Mucosa of rectum (tissue), 2 donors: ENCODE results near the gene SKI.

Experiments
- H3K27ac ChIP-seq, 2 donors: one replicate each; pipeline ENCODE4 v1.7.0; 2013; ENCODE audit warnings: inconsistent platforms in 2 of 2, low read depth in 2 of 2, low read length in 2 of 2
- H3K27me3 ChIP-seq, 2 donors: one replicate each; pipeline ENCODE4 v1.7.0; 2013; ENCODE audit warnings: low read length in 2 of 2; ENCODE audit not compliant: control insufficient read depth in 2 of 2, insufficient read depth in 2 of 2
- H3K36me3 ChIP-seq, 2 donors: one replicate each; pipeline ENCODE4 v1.7.0; 2013; ENCODE audit warnings: low read length in 2 of 2; ENCODE audit not compliant: control insufficient read depth in 2 of 2, insufficient read depth in 2 of 2
- H3K4me1 ChIP-seq, 2 donors: one replicate each; pipeline ENCODE4 v1.7.0; 2013; ENCODE audit warnings: low read length in 2 of 2, mild to moderate bottlenecking in 1 of 2; ENCODE audit not compliant: control insufficient read depth in 2 of 2, insufficient read depth in 2 of 2
- H3K4me3 ChIP-seq, 2 donors: one replicate each; pipeline ENCODE4 v1.7.0; 2013; ENCODE audit warnings: low read length in 2 of 2
- H3K9ac ChIP-seq, 2 donors: one replicate each; pipeline ENCODE4 v1.7.0; 2013; ENCODE audit warnings: low read length in 2 of 2, low read depth in 1 of 2, mild to moderate bottlenecking in 1 of 2
- H3K9me3 ChIP-seq, 2 donors: one replicate each; pipeline ENCODE4 v1.7.0; 2013; ENCODE audit warnings: low read length in 2 of 2; ENCODE audit not compliant: control insufficient read depth in 2 of 2
- donor health status: healthy.
- donor health status: Normal muscosa, but diverticular disease.

Gene SKI

DNA sequence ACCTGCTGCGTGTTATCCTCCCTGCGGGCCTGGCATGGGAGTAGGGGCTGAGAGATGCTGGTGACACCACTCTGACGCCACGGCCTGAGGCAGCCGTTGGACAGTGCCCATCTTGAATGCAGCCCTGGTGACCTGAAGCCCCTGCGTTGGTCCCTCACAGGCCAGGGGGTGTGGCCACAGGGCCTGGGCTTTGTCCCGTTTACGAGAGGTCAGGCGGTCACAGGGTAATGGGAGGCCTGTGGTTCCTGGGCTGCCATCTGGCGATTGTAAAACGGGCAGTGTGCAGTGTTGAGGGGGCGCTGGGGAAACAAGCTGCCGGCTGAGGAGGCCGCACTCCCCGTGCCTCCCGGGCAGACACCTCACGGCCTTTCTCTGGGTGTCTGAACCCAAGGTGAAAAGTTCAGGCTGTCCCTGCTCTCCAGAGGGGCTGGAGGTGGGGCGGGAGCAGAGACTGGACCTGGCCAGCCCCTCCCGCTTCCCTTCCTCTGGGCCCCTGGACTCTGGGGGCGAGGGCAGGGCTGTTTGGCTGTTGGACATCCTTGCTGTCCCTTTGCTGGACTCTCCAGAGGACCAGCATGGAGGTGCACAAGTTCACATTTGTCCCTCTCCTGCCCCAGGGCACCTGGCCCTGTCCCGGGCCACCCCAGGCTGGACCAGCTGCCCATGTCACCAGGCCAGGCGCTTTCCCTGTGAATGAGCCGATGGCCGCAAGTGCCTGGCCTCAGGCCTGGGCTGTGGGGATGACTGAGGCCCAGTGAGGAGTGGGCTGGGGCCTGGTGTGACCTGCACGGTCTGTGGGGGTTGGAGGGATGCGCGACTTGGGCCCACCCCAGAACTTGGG is 42.4 kb downstream of the SKI start:
- H3K4me1 ChIP-seq, result peaks cover 37 to 45% of the 10 kb centered on the region in 2 donors
- no peaks in the 10 kb centered on the region for H3K27me3 ChIP-seq
- no peak overlapping the region for H3K9ac ChIP-seq
- H3K27ac ChIP-seq, result peak overlapping the region in 1 of 2 donors; percentile 4
- H3K9me3 ChIP-seq, result no peaks in the 10 kb centered on the region
- H3K36me3 ChIP-seq, result no peaks in the 10 kb centered on the region
- no peak overlapping the region for H3K4me3 ChIP-seq

GRCh38 chr1:2271211-2271721 is 43.1 kb downstream of the SKI start:
- no peak overlapping the region for H3K27ac ChIP-seq
- no peaks in the 10 kb centered on the region for H3K36me3 ChIP-seq
- H3K4me1 ChIP-seq, result peaks cover 44 to 45% of the 10 kb centered on the region in 2 donors
- H3K9me3 ChIP-seq, result no peaks in the 10 kb centered on the region
- H3K9ac ChIP-seq, result no peak overlapping the region
- H3K27me3 ChIP-seq, result no peaks in the 10 kb centered on the region
- H3K4me3 ChIP-seq, result no peak overlapping the region

DNA sequence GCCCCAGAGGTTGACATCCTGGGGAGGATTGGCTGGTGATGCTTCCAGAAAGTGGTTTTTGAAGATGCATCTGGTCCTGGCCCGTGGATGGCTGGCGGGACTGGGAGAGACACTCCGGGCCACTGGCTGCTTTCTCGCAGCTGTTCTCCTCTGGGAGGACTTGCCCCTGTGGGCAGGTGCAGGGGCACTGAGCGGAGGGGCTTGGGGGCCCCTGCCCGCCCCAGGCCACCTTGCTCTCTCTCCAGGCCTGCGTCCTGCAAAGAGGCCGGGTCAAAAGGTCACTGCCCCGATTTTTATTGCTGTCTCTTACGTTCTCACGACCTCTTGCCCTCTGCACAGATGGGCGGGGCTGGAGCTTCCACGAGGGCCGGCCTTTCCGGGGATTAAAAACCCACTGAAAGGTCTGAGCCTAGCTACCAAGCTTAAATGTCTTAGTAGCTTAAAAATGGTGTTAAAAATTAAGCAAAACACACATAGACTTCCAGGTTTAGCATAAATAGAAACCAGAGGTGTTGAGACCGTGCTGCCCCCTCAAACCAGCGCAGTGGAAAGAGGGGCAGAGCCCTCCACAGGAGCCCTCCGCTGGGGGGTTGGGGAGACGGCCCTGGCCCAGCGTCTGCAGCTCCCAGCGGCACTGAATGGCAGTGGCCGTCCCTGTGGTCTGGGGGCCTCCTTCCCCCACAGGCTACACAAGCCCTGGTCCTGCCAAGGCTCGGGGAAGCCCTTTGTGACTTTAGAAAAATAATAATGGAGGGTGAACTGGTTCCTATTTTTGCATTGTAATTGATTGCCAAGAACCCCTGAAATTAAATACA is 43.9 kb downstream of the SKI start:
- peaks cover 45 to 47% of the 10 kb centered on the region in 2 donors for H3K4me1 ChIP-seq
- no peak overlapping the region for H3K9ac ChIP-seq
- H3K27me3 ChIP-seq, result no peaks in the 10 kb centered on the region
- H3K36me3 ChIP-seq, result no peaks in the 10 kb centered on the region
- H3K4me3 ChIP-seq, result no peak overlapping the region
- no peak overlapping the region for H3K27ac ChIP-seq
- no peaks in the 10 kb centered on the region for H3K9me3 ChIP-seq

DNA sequence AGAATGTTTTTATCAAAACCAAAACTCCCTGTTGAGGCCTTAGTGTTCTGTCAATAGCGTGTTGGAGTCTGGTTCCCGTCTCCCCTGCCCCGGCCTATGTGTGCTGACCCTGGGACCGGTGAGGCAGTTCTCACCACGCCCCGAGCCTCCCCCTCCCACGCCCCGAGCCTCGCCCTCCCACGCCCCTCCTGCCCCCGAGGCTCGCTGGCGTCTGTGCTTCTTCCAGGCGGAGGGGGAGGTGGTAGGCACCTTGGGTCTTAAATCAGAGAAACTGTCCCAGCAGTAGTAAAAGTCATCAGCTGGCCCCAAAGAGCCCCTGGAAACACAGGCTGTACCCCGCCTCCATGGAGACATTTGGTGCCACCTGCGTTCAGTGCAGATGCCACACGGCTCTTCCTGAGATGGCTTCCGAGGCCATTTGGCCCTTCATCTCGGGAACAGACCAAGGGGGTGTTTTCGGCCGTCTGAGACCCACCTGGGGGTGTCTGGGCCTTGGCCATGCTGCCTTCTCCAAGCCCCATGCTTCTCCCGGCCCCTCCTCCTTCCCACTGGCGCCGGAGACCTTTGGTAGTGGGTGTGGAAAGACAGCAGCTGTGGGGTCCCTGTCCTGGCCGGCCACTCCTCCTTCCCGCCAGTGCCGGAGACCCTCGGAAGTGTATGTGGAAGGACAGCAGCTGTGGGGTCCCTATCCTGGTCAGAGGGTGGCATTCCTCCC is 44.7 kb downstream of the SKI start:
- no peak overlapping the region for H3K27ac ChIP-seq
- H3K9me3 ChIP-seq, result no peaks in the 10 kb centered on the region
- peaks cover 0 to 4% of the 10 kb centered on the region in 2 donors for H3K36me3 ChIP-seq
- H3K4me3 ChIP-seq, result no peak overlapping the region
- H3K9ac ChIP-seq, result no peak overlapping the region
- no peaks in the 10 kb centered on the region for H3K27me3 ChIP-seq
- peaks cover 42% of the 10 kb centered on the region in 2 donors for H3K4me1 ChIP-seq

GRCh38 chr1:2273401-2274090 is 45.4 kb downstream of the SKI start:
- no peaks in the 10 kb centered on the region for H3K9me3 ChIP-seq
- no peak overlapping the region for H3K9ac ChIP-seq
- peaks cover 43 to 47% of the 10 kb centered on the region in 2 donors for H3K4me1 ChIP-seq
- H3K4me3 ChIP-seq, result no peak overlapping the region
- H3K27ac ChIP-seq, result peak overlapping the region in 1 of 2 donors; percentile 9
- H3K36me3 ChIP-seq, result peaks cover 0 to 4% of the 10 kb centered on the region in 2 donors
- no peaks in the 10 kb centered on the region for H3K27me3 ChIP-seq

DNA sequence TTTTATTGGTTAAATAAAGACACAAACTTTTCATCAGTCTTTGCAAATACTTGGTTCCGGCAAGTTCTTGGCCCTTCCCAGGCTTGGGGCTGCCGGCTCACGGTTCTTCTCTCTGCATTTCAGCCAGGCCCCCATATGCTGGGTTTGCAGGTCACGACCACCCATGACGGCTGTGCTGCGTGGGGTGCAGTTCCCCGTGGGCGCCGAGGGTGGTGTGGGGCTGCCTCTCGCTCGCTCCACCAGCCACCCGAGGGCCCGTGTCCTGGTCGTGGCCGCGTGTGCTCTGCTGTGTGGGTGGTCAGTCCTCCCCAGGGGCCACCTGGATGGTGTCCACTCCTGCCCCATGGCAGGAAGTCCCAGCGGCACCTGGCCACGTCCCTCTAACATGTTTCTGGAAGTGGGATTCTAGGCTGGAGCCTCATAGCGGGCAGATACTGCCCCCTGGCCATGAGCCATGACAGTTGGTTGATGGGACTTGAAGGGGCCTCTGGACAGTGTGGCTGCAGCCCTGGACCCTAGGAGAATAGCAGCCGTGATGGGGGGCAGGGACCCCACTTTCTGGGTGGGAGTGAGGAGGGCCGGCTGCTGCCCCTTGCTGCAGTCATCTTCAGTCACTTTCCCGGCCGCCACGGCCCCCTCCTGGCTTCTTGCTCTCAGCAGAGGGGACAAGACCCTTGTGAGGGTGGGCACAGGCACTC is 46.3 kb downstream of the SKI start:
- peaks cover 0 to 4% of the 10 kb centered on the region in 2 donors for H3K36me3 ChIP-seq
- H3K4me3 ChIP-seq, result no peak overlapping the region
- H3K27ac ChIP-seq, result peak overlapping the region in 1 of 2 donors; percentile 9

GRCh38 chr1:2274929-2275475 is 46.9 kb downstream of the SKI start:
- Histone ChIP-seq H3K4me1 (peaks cover 50 to 55% of the 10 kb centered on the region in 2 donors), H3K36me3 (peaks cover 0 to 4% of the 10 kb centered on the region in 2 donors), H3K27ac (peak overlapping the region in 1 of 2 donors; percentile 9), H3K27me3 (no peaks in the 10 kb centered on the region), H3K4me3 (no peak overlapping the region), H3K9ac (no peak overlapping the region), H3K9me3 (no peaks in the 10 kb centered on the region)

More for the DNA sequence above, 46.3 kb downstream of the SKI start:
- H3K4me1 ChIP-seq, result peaks cover 47 to 53% of the 10 kb centered on the region in 2 donors
- H3K9me3 ChIP-seq, result no peaks in the 10 kb centered on the region
- H3K27me3 ChIP-seq, result no peaks in the 10 kb centered on the region
- H3K9ac ChIP-seq, result no peak overlapping the region

DNA sequence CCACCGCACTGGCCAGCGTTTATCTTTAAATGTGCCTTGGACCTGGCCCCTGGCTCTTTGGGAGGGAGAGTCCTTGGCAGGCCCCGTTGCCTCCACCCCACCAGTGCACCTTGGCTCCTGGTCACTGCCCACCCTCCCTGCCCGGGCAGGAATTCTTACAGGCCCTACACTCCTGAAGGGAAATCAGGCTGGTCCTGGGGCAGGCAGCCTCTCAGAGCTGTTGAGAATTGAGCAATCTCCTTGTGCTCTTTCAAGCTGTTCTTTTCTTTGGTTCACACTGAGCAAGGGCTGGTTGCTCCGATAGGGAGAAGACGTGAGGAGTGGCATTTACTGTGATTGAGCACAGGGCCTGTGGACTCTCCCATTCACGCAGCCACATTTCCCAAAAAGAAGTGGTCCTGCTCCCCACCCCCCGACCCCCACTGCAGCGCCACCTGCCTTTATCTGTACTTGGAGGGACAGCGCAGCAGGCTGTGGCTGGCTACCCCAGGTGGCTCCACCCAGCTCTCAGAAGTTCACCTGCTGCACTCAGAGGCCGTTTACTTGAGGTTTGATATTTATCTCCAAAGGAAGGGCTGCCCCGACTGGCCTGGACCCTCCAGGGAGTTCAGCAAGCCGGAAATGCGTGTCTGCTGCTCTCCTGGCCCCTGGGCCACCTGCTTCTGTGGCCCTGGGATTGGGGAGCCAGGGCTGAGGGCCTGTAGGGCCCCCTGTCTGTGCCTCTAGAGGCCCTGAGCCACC is 47.8 kb downstream of the SKI start:
- Histone ChIP-seq H3K27ac (peak overlapping the region in 1 of 2 donors; percentile 1), H3K27me3 (no peaks in the 10 kb centered on the region), H3K9ac (no peak overlapping the region), H3K36me3 (peaks cover 0 to 4% of the 10 kb centered on the region in 2 donors), H3K4me3 (no peak overlapping the region), H3K9me3 (no peaks in the 10 kb centered on the region), H3K4me1 (peaks cover 42 to 47% of the 10 kb centered on the region in 2 donors)
